ENCODE measurements around the gene C17orf50. TPM values are rescaled to one million over a fixed set of nuclear protein-coding genes. Genes with fewer than 3 reads are reported as not detected.
A peak's percentile ranks its signal among the peaks of the same experiment; 100 is the strongest.

The C17orf50 gene
- total and polyA plus RNA-seq, 2 of the 13 experiments (the other 11 are each of a cell fraction or from before 2014, with no cell fraction given) = not detected

GRCh38 chr17:35804658-35805192, 44.0 kb downstream of the C17orf50 start (continued):
- peak; percentile 40; the same call in 1 of the 2 replicates for TF ChIP-seq PHF21A (CRISPR knock-in tag; IDR thresholded peaks at IDR 0.05)
- TF ChIP-seq FOXP1 (IDR thresholded peaks at IDR 0.05) = no peak
- no peak for TF ChIP-seq FOXP1 (CRISPR knock-in tag; IDR thresholded peaks at IDR 0.05)
- no peak for TF ChIP-seq ZNF709 (CRISPR knock-in tag; IDR thresholded peaks at IDR 0.05)
- TF ChIP-seq RAD21 (CRISPR knock-in tag; IDR thresholded peaks at IDR 0.05) = peak; percentile 79
- TF ChIP-seq CTCF (CRISPR knock-in tag; IDR thresholded peaks at IDR 0.05) = peak; percentile 80
- TF ChIP-seq HNRNPLL (IDR thresholded peaks at IDR 0.05; ENCODE audit: low read depth, low read length, poor library complexity, severe bottlenecking) = no peak
- peak; percentile 26; the same call in 1 of the 2 replicates for TF ChIP-seq ZFX (CRISPR knock-in tag; IDR thresholded peaks at IDR 0.05; ENCODE audit: low read depth)
- TF ChIP-seq RXRB (CRISPR knock-in tag; IDR thresholded peaks at IDR 0.05; ENCODE audit: borderline replicate concordance) = peak; percentile 35; the same call in 1 of the 2 replicates
- TF ChIP-seq ZNF460 (CRISPR knock-in tag; IDR thresholded peaks at IDR 0.05; ENCODE audit: borderline replicate concordance) = no peak
- TF ChIP-seq ZNF205 (CRISPR knock-in tag; IDR thresholded peaks at IDR 0.05) = peak; percentile 41; the same call in 1 of the 2 replicates
